Smooth muscle cell (in vitro differentiated cells): ENCODE measurements around the gene RNF144A. TPM values are rescaled to one million over a fixed set of nuclear protein-coding genes. Genes with fewer than 3 reads are reported as not detected.

Source experiments
- DNase-seq: peaks from one replicate; lab custom pipeline; 2025; ENCODE audit not compliant: unreplicated experiment; lab: John Stamatoyannopoulos, UW
- H2AFZ ChIP-seq: fragments of 200-600 bp; sonication (generic); 2 replicates; pipeline ENCODE4 v1.6.0; 2016; ENCODE audit warnings: antibody characterized with exemption, low read depth, mild to moderate bottlenecking
- H3F3A ChIP-seq: fragments of 200-600 bp; sonication (generic); 2 replicates; pipeline ENCODE4 v1.6.0; 2017; ENCODE audit warnings: antibody characterized with exemption, low read depth
- H3K27ac ChIP-seq: fragments of 200-600 bp; sonication (generic); 2 replicates; pipeline ENCODE4 v1.5.1; 2016; ENCODE audit warnings: low read depth, mild to moderate bottlenecking
- H3K27me3 ChIP-seq: fragments of 200-600 bp; sonication (generic); 2 replicates; pipeline ENCODE4 v1.6.1; 2016; ENCODE audit warnings: low read depth, mild to moderate bottlenecking
- H3K36me3 ChIP-seq: fragments of 200-600 bp; sonication (generic); 2 replicates; pipeline ENCODE4 v1.5.1; 2016; ENCODE audit warnings: low read depth
- H3K4me1 ChIP-seq: fragments of 200-600 bp; sonication (generic); 2 replicates; pipeline ENCODE4 v1.5.1; 2016; ENCODE audit warnings: low read depth
- H3K4me2 ChIP-seq: fragments of 200-600 bp; sonication (generic); 2 replicates; pipeline ENCODE4 v1.6.0; 2016; ENCODE audit warnings: mild to moderate bottlenecking
- H3K4me3 ChIP-seq: fragments of 200-600 bp; sonication (generic); 2 replicates; pipeline ENCODE4 v1.5.1; 2016; ENCODE audit warnings: mild to moderate bottlenecking
- H3K79me2 ChIP-seq: fragments of 200-600 bp; sonication (generic); 2 replicates; pipeline ENCODE4 v1.6.0; 2016; ENCODE audit warnings: low read depth, mild to moderate bottlenecking
- H3K9ac ChIP-seq: fragments of 200-600 bp; sonication (generic); 2 replicates; pipeline ENCODE4 v1.6.0; 2016; ENCODE audit warnings: low read depth
- H3K9me3 ChIP-seq: fragments of 200-600 bp; sonication (generic); replicated peaks from 2 replicates; pipeline ENCODE4 v1.5.1; 2016; ENCODE audit warnings: low read depth
- H4K20me1 ChIP-seq: fragments of 200-600 bp; sonication (generic); 2 replicates; pipeline ENCODE4 v1.6.0; 2016; ENCODE audit warnings: low read depth
- CTCF ChIP-seq: fragments of 200-600 bp; sonication (generic); IDR thresholded peaks from 2 replicates; pipeline ENCODE4 v1.5.1; 2017; ENCODE audit warnings: borderline replicate concordance, mild to moderate bottlenecking, antibody characterized with exemption; ENCODE audit not compliant: insufficient read depth, poor library complexity, severe bottlenecking
- WGBS: methylation state at CpG from one replicate; pipeline ENCODE4 v1.1.7; 2016; ENCODE audit warnings: low lambda C conversion rate; 5-methylcytosine and 5-hydroxymethylcytosine counted together
- polyA plus RNA-seq: library from polyadenylated mRNA; unstranded; fragments of >200 nt; fragmentation: Nextera tagmentation; extraction: Ambion mirVana; gene quantifications from 2 replicates; pipeline ENCODE4 v1.2.1, GENCODE V29; 2016
- total RNA-seq: library from RNA; depleted of rRNA; stranded (reverse); fragments of >200 nt; gene quantifications from 2 replicates; pipeline ENCODE4 v1.2.3, GENCODE V29; 2014

The RNF144A gene
- total and polyA plus RNA-seq, 2 experiments from 2014 or later: 10.0 to 23.3 TPM

- H3F3A ChIP-seq: peaks cover 10% of the 10 kb centered on the region
- no peak overlapping the region for H3K27ac ChIP-seq
- no peaks in the 10 kb centered on the region for H3K9me3 ChIP-seq
- H3K4me3 ChIP-seq: no peak overlapping the region
- H3K79me2 ChIP-seq: no peaks in the 10 kb centered on the region
- H2AFZ ChIP-seq: no peak overlapping the region
- no peak for TF ChIP-seq CTCF
- no peaks in the 10 kb centered on the region for H3K27me3 ChIP-seq
- 94% methylated on average over 3 of the region's 3 CpGs for WGBS
- no peaks in the 10 kb centered on the region for H3K36me3 ChIP-seq
- no peak for DNase-seq
- no peak overlapping the region for H3K9ac ChIP-seq
- H4K20me1 ChIP-seq: no peaks in the 10 kb centered on the region
- H3K4me2 ChIP-seq: no peak overlapping the region
- H3K4me1 ChIP-seq: peaks cover 11% of the 10 kb centered on the region
Measured at GRCh38 chr2:7016148-7016547, 98.9 kb downstream of the RNF144A start.

GRCh38 chr2:7016601-7017211 lies 99.5 kb downstream of the RNF144A start:
- no peak overlapping the region for H3K9ac ChIP-seq

GRCh38 chr2:7017671-7018281 lies 100.6 kb downstream of the RNF144A start:
- Histone ChIP-seq H3K36me3 (no peaks in the 10 kb centered on the region), H3K27me3 (no peaks in the 10 kb centered on the region), H3K4me3 (no peak overlapping the region), H3K9ac (no peak overlapping the region), H2AFZ (no peak overlapping the region), H3K4me2 (no peak overlapping the region), H3K9me3 (no peaks in the 10 kb centered on the region), H3K79me2 (no peaks in the 10 kb centered on the region), H4K20me1 (no peaks in the 10 kb centered on the region), H3K27ac (no peak overlapping the region), H3K4me1 (peaks cover 7% of the 10 kb centered on the region), H3F3A (peaks cover 10% of the 10 kb centered on the region)
- no peak for DNase-seq
- no peak for TF ChIP-seq CTCF
- WGBS: 88% methylated on average over 14 of the region's 14 CpGs

More at GRCh38 chr2:7016601-7017211, 99.5 kb downstream of the RNF144A start:
- Histone ChIP-seq H3K4me3 (no peak overlapping the region), H3K27ac (no peak overlapping the region), H3K4me1 (peaks cover 7% of the 10 kb centered on the region), H3K79me2 (no peaks in the 10 kb centered on the region), H3K9me3 (no peaks in the 10 kb centered on the region), H3K36me3 (no peaks in the 10 kb centered on the region), H4K20me1 (no peaks in the 10 kb centered on the region), H2AFZ (no peak overlapping the region), H3F3A (peaks cover 10% of the 10 kb centered on the region), H3K27me3 (no peaks in the 10 kb centered on the region), H3K4me2 (no peak overlapping the region)
- DNase-seq: no peak
- no peak for TF ChIP-seq CTCF
- WGBS: 93% methylated on average over 11 of the region's 11 CpGs

- H3K27me3 ChIP-seq: no peaks in the 10 kb centered on the region
- H4K20me1 ChIP-seq: no peaks in the 10 kb centered on the region
- H3K79me2 ChIP-seq: no peaks in the 10 kb centered on the region
- 97% methylated on average over 12 of the region's 12 CpGs for WGBS
- H3K27ac ChIP-seq: no peak overlapping the region
- TF ChIP-seq CTCF: no peak
- peaks cover 7% of the 10 kb centered on the region for H3K4me1 ChIP-seq
- H3K4me3 ChIP-seq: no peak overlapping the region
- no peak overlapping the region for H3K9ac ChIP-seq
- no peaks in the 10 kb centered on the region for H3K9me3 ChIP-seq
- no peak overlapping the region for H2AFZ ChIP-seq
- H3K36me3 ChIP-seq: no peaks in the 10 kb centered on the region
- H3F3A ChIP-seq: peaks cover 10% of the 10 kb centered on the region
- H3K4me2 ChIP-seq: no peak overlapping the region
- DNase-seq: no peak
Measured at GRCh38 chr2:7018282-7018701, 101.1 kb downstream of the RNF144A start.
